Spinal cord (tissue), 10 donors: Measurements from ENCODE around the gene BMERB1. TPM values are rescaled to one million over a fixed set of nuclear protein-coding genes. Genes with fewer than 3 reads are reported as not detected.
"Not testable (repeated sequence)": the region's sequence is repeated elsewhere in the genome, so short reads cannot be mapped to it uniquely, and the experiment has no call there.

ENCODE experiments used
- DNase-seq, 6 donors: peaks; one replicate each; pipeline versions ENCODE4 v3.0.0 to v3.0.0-alpha.2; 2013 to 2015; ENCODE audit warnings: low spot score in 6 of 6, low read depth in 4 of 6
- H3K27ac ChIP-seq: one replicate; pipeline ENCODE4 v1.5.1; 2013; ENCODE audit warnings: low read depth, low read length, control low read depth
- H3K27me3 ChIP-seq: one replicate; pipeline ENCODE4 v1.6.1; 2013; ENCODE audit warnings: low read length; ENCODE audit not compliant: control insufficient read depth, insufficient read depth
- H3K36me3 ChIP-seq: one replicate; pipeline ENCODE4 v1.6.1; 2013; ENCODE audit warnings: low read length; ENCODE audit not compliant: control insufficient read depth, insufficient read depth
- H3K4me1 ChIP-seq: one replicate; pipeline ENCODE4 v1.6.1; 2013; ENCODE audit warnings: low read length; ENCODE audit not compliant: control insufficient read depth, insufficient read depth
- H3K4me3 ChIP-seq: one replicate; pipeline ENCODE4 v1.5.1; 2013; ENCODE audit warnings: low read depth, low read length, control low read depth
- H3K9me3 ChIP-seq: one replicate; pipeline ENCODE4 v1.6.1; 2013; ENCODE audit warnings: low read length; ENCODE audit not compliant: control insufficient read depth, insufficient read depth
- WGBS: methylation state at CpG from one replicate; pipeline ENCODE4 v1.1.5; 2013; ENCODE audit warnings: missing lambda C conversion rate; ENCODE audit not compliant: insufficient coverage; 5-methylcytosine and 5-hydroxymethylcytosine counted together
- polyA plus RNA-seq, 2 donors: library from polyadenylated mRNA; unstranded; fragments of 120-200 nt; gene quantifications; one replicate each; pipeline ENCODE4 v1.2.1, GENCODE V29; 2013; ENCODE audit not compliant: insufficient read length in 2 of 2
- total RNA-seq, 2 donors: library from RNA; depleted of rRNA in 1 of 2; stranded (reverse); fragments of 120-200 nt in 1 of 2; fragments of >200 nt in 1 of 2; gene quantifications; one replicate each; pipeline versions ENCODE4 v1.2.3 to v1.2.4, GENCODE V29; 2013 to 2014
- donor health status: healthy.

Gene BMERB1
- total and polyA plus RNA-seq, 4 donors: 70.7 to 266 (median 177) TPM

- H3K4me3 ChIP-seq, H3K27me3 ChIP-seq, H3K4me1 ChIP-seq, DNase-seq, H3K27ac ChIP-seq, H3K36me3 ChIP-seq, H3K9me3 ChIP-seq: not testable (repeated sequence)
- no CpG with 5 or more reads among the region's 7 CpGs for WGBS
Measured at GRCh38 chr16:15453296-15453695, 18.9 kb downstream of the BMERB1 start.

DNA sequence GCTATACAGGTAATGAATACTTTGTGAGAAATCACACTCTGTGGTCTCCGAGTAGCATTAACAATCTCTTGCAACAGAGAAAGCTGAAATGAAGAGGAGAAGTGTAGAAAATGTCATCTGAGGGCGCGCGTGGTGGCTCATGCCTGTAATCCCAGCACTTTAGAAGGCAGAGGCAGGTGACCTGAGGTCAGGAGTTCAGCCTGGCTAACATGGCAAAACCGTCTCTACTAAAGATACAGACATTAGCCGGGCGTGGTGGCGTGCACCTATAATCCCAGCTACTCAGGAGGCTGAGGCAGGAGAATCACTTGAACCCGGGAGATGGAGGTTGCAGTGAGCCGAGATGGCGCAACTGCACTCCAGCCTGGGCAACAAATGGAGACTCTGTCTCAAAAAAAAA lies 20.5 kb downstream of the BMERB1 start:
- not testable (repeated sequence) for H3K36me3 ChIP-seq, DNase-seq, H3K27ac ChIP-seq, H3K4me3 ChIP-seq, H3K4me1 ChIP-seq, H3K27me3 ChIP-seq, H3K9me3 ChIP-seq
- WGBS: 96% methylated on average over 9 of the region's 11 CpGs

- Histone ChIP-seq H3K4me3 (no peak overlapping the region), H3K36me3 (no peaks in the 10 kb centered on the region), H3K4me1 (no peaks in the 10 kb centered on the region), H3K27ac (no peak overlapping the region), H3K9me3 (no peaks in the 10 kb centered on the region), H3K27me3 (no peaks in the 10 kb centered on the region)
- DNase-seq: no peak
- WGBS: 95% methylated on average over 2 of the region's 3 CpGs
Measured at GRCh38 chr16:15457400-15457799, 23.0 kb downstream of the BMERB1 start.

GRCh38 chr16:15457958-15458357 lies 23.6 kb downstream of the BMERB1 start:
- Histone ChIP-seq H3K27me3 (no peaks in the 10 kb centered on the region), H3K27ac (no peak overlapping the region), H3K4me3 (no peak overlapping the region), H3K9me3 (no peaks in the 10 kb centered on the region), H3K4me1 (no peaks in the 10 kb centered on the region), H3K36me3 (no peaks in the 10 kb centered on the region)
- WGBS: no CpG with 5 or more reads among the region's 4 CpGs
- DNase-seq: no peak

GRCh38 chr16:15459791-15460190 lies 25.4 kb downstream of the BMERB1 start:
- H3K9me3 ChIP-seq: no peaks in the 10 kb centered on the region
- no peaks in the 10 kb centered on the region for H3K27me3 ChIP-seq
- no peak overlapping the region for H3K27ac ChIP-seq
- WGBS: no CpG with 5 or more reads among the region's 1 CpG
- no peaks in the 10 kb centered on the region for H3K36me3 ChIP-seq
- DNase-seq: no peak
- H3K4me1 ChIP-seq: no peaks in the 10 kb centered on the region
- H3K4me3 ChIP-seq: no peak overlapping the region

- Histone ChIP-seq H3K4me1 (no peaks in the 10 kb centered on the region), H3K27me3 (no peaks in the 10 kb centered on the region), H3K36me3 (no peaks in the 10 kb centered on the region), H3K27ac (no peak overlapping the region), H3K4me3 (no peak overlapping the region), H3K9me3 (no peaks in the 10 kb centered on the region)
- no peak for DNase-seq
- WGBS: no CpG with 5 or more reads among the region's 3 CpGs
Measured at GRCh38 chr16:15460601-15461000, 26.2 kb downstream of the BMERB1 start.

DNA sequence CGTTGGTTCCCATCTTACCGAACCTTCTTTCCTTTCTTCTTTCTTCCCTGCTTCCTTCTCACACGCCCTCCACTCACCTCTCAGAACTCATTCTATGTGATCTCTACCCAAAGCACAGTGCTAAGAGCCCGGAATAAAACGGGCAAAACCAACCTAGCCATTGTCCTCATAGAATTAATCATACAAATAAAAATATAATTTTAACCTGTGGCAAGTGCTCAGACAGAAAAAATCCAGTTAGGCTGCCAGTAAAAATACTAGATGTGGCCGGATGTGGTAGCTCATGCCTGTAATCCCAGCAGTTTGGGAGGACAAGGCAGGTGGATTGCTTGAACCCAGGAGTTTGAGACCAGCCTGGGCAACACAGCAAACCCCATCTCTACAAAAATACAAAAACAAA lies 27.0 kb downstream of the BMERB1 start:
- H3K9me3 ChIP-seq: no peaks in the 10 kb centered on the region
- DNase-seq: no peak
- 96% methylated on average over 4 of the region's 6 CpGs for WGBS
- H3K36me3 ChIP-seq: no peaks in the 10 kb centered on the region
- H3K27me3 ChIP-seq: no peaks in the 10 kb centered on the region
- no peak overlapping the region for H3K4me3 ChIP-seq
- no peak overlapping the region for H3K27ac ChIP-seq
- no peaks in the 10 kb centered on the region for H3K4me1 ChIP-seq

GRCh38 chr16:15464401-15465186 lies 30.2 kb downstream of the BMERB1 start:
- H3K4me1 ChIP-seq: no peaks in the 10 kb centered on the region
- H3K4me3 ChIP-seq: no peak overlapping the region
- no peak for DNase-seq
- WGBS: 75% methylated on average over 2 of the region's 4 CpGs
- no peak overlapping the region for H3K27ac ChIP-seq
- H3K9me3 ChIP-seq: peaks cover 3% of the 10 kb centered on the region
- H3K36me3 ChIP-seq: no peaks in the 10 kb centered on the region
- no peaks in the 10 kb centered on the region for H3K27me3 ChIP-seq

GRCh38 chr16:15466131-15466530 lies 31.7 kb downstream of the BMERB1 start:
- no peak for DNase-seq
- H3K4me1 ChIP-seq: no peaks in the 10 kb centered on the region
- H3K27me3 ChIP-seq: no peaks in the 10 kb centered on the region
- WGBS: no CpG with 5 or more reads among the region's 2 CpGs
- peaks cover 5% of the 10 kb centered on the region for H3K9me3 ChIP-seq
- no peak overlapping the region for H3K4me3 ChIP-seq
- H3K27ac ChIP-seq: no peak overlapping the region
- no peaks in the 10 kb centered on the region for H3K36me3 ChIP-seq
